A172 (cell line): ENCODE results near the gene PACS1. TPM values are rescaled to one million over a fixed set of nuclear protein-coding genes. Genes with fewer than 3 reads are reported as not detected.
"Not testable (repeated sequence)": the region's sequence is repeated elsewhere in the genome, so short reads cannot be mapped to it uniquely, and the experiment has no call there.

Source experiments
- DNase-seq: peaks from one replicate; pipeline ENCODE4 v3.0.0-alpha.2; 2015; ENCODE audit warnings: low spot score
- total RNA-seq: library from RNA; depleted of rRNA; stranded (reverse); fragments of >200 nt; shearing (Covaris generic); gene quantifications from 2 replicates; pipeline ENCODE4 v1.2.3, GENCODE V29; 2014

Gene PACS1
- total RNA-seq, 1 experiment from 2014 or later, result 18.0 TPM

DNA sequence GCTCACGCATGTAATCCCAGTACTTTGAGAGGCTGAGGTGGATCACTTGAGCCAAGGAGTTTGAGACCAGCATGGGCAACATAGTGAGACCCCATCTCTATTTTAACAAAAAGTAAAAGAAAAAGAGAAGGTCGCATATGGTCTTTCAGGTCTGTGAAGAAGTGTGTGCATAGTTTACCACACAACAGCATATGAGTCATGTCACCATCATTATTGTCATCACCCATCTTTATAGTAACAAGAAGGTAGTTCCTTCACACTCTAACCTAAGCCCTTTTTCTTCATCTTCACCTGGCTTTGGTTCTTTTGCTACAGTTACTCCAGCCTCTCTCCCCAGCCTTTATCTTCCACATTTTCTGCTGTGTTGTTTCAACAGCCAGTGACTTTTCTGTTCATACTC, 39.2 kb downstream of the PACS1 start:
- DNase-seq, result no peak

DNA sequence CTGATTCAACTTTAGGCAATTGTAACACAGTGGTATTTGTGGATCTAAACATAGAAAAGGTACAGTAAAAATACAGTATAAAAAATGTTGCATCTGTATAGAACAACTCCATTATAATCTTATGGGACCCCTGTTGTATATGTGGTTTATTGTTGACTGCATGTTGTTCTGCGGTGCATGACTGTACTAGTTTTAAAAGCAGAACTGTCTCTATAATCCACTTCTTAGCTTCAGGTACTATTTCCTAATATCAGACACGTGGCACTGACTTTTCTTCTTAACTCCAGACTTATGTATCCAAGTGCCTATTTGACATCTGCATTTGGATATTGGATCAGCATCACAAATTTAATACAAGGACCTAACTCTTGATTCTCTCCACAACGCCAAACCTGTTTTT, 41.1 kb downstream of the PACS1 start:
- DNase-seq, result no peak

DNA sequence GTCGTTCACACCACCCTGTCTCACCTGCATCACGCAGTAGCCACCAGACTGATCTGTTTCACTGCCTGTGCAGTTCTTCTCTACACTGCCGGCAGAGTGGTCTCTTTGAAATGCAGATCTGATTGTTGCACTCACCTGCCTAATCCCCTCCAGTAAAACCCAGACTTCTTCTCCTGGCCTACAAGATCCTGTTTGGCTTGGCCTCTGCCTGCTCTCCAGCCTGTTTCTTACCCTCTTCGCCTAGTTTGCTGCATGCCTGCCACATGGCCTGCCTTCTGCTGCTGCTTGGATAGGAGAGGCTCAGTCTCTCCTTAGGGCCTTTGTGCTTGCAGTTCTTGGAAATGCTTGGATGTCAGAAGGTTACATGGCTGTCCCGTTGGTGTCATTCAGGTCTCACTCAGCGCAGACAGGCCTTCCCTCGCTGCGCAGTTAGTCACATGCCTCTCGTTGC, 42.0 kb downstream of the PACS1 start:
- DNase-seq, result no peak

DNA sequence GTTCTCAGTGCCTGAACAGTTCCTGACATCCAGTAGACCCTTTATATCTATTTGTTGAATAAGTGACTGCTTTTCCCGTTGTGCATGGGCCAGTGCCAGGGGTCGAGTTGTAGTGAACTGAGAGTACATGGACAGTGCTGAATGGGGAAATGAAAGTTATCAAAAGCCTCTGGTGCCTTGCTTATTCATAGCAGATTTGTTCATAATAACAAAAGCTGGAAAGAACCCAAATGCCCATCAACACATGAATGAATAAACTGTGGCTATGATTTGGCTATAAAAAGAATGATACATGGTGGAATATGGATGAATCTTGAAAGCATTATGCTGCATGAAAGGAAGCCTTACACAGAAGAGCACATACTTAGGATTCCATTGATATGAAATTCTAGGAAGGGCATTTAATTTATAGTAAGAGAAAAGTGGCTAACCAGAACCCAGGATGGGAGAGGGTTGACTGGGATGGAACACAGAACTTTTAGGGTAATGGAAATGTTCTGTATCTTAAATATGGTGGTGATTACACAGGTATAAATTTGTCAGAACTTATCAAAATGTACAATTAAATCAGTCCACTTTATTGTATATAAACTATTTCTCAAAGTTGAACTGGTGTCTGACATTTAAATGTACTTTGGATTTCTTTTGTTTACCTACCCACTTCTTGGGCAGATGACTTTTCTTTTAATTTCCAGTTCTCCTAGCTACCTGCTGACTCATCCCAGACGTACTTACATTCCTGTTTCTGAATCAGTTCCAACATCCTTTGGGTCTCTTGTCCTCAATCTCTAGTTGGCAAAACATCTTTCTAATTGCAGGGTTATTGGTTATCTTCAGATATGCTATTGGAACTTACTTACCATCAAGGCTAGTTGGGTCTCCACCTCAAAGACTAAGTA, 42.8 kb downstream of the PACS1 start:
- DNase-seq, result peak; percentile 76

DNA sequence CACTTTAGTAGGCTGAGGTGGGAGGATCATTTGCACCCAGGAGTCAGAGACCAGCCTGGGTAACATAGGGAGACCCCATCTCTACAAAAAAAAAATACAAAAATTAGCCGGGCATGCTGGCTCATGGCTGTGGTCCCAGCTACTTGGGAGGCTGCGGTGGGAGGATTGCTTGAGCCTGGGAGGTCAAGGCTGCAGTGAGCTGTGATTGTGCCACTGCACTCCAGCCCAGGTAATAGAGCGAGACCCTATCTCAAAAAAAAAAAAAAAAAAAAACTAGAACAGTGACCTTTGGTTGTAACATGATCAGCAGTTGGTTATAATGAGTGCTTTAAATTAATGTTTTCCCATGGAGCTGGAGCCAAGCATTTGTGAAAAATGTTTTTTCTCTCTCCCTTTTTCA, 44.9 kb downstream of the PACS1 start:
- DNase-seq, result not testable (repeated sequence)

DNA sequence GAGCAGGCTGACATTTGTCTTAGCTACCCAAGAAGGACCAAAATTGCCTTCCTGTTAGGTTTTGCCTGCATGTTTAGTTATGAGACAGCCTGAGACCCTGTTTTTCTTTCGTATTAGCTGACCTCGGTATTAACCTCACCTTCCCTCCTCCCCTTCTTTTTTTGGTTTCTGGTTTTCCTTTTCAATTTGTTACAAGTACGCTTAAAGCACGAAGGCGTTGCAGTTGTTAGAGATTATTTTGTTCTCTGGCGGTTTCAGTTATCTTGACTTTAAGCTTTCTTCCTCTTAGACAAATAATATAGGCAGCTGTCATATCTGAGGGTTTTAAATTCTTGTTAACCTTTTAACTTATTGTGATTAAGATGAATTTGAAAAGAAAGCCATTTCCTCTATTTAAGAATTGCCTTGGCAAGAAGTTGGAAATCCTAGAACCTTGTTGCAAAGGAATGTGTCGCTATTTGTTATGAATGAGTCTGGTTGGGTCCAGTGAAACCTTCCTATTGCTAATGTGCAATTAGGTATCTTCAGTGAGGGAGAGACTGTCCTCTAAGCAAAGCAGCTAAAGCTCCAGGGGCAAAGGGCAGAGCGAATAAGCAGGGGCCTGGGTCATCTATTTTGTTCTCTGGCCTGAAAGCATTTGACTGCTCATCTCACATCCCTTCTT, 45.7 kb downstream of the PACS1 start:
- DNase-seq, result no peak

DNA sequence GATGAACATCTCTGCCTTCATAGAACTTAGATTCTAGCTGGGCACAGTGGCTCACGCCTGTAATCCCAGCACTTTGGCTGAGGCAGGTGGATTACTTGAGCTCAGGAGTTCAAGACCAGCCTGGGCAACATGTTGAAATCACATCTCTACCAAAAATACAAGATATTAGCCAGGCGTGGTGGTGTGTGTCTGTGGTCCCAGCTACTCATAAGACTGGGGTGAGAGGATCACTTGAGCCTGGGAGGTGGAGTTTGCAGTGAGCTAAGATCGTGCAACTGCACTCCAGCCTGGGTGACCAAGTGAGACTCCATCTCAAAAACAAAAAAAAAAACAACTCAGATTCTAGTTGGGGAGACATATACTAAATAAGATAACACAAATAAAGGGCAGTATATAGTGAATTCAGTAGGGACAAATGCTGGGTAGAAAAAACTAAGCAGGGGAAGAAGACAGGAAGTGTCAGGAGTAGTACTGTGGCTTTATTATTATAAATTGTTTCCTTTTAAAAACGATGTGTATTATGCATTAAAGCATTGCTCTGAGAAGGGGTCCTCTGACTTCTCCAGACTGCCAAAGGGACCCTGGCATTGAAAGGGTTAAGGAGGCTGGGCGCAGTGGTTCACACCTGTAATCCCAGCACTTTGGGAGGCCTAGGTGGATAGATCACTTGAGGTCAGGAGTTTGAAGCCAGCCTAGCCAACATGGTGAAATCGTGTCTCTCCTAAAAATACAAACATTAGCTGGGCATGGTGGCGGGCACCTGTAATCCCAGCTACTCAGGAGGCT, 46.7 kb downstream of the PACS1 start:
- no peak for DNase-seq

DNA sequence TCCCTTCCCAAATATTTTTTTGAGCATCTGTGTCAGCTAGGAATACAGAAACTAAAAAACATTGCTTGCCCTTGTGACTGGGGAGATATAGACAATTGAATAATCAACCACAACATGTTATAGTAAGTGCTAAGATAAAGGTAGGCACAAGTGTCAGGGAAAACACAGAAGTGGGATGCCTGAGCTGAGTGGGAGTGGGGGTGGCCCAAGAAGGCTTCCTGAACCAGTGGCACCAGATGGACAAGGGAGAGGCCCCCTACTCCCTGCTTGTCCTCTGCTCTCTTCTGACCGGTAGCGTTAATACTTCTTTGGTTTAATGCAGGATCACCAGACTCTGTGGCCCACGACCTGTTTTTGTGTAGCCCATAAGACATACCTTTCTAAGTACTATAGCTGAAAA, 48.8 kb downstream of the PACS1 start:
- DNase-seq, result no peak

DNA sequence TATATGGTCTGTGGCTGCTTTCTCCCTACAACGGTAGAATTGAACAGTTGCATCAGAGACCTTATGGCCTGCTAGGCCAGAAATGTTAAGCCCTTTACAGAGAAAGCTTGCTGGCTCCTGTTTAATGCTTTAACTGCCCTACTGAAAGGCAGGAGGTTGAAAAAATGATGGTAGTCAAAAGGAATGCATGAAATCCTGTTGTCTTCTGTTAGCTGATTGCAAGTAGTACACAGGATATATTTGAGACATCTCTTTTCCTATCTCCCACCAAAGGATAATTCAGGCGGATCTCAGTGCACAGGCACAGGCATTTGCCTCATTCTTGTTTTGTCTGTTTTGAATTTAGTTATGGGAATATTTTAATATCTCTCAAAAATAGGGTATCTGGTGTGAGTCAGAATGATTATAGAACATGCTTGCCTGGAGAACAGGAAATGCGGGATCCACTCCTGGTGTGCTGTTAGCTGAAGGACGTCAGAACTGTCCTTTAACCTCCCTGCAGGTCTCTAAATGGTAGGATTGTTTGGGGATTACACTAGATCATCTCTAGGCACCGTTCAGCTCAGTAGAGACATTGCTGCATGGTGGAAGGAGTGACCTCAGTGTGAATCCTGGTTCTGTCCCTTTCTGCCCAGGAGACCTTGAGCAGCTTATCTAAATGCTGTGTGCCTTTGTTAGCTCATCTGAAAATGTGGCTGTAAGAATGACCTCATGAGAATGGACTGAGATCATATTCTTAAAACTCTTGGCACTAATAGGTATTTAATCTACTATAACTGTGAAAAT, 49.5 kb downstream of the PACS1 start:
- DNase-seq, result peak; percentile 66

DNA sequence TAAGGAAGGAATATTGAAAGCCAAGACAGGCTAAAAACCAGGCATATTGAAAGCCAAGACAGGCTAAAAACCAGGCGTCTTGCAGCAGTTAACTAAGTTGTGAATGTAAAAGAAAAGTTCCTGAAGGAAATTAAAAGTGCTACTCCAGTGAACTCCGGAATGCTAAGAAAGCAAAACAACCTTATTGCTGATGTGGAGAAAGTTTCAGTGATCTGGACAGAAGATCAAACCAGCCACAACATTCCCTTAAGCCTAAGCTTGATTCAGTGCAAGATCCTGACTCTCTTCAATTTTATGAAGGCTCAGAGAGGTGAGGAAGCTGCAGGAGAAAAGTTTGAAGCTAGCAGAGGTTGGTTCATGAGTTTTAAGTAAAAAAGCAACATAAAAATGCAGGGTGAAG, 51.4 kb downstream of the PACS1 start:
- DNase-seq, result no peak

DNA sequence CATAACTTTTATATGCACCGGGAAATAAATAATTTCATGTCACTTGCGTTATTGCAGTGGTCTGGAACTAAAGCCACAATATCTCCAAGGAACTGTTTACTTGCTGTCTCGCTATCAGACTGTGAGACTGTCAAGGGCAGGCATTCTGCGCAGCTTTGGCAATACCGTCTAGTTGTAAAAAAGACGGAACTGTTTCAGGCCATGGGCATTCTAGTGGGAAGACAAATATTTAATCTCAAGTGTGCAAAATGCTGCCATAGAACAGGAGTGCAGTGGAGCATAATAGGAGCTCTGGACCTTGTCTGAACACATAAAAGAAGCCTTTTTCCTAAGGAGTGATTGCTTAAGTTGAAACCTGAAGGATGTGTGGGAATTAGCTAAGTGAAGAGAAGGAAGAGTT, 53.8 kb downstream of the PACS1 start:
- no peak for DNase-seq

DNA sequence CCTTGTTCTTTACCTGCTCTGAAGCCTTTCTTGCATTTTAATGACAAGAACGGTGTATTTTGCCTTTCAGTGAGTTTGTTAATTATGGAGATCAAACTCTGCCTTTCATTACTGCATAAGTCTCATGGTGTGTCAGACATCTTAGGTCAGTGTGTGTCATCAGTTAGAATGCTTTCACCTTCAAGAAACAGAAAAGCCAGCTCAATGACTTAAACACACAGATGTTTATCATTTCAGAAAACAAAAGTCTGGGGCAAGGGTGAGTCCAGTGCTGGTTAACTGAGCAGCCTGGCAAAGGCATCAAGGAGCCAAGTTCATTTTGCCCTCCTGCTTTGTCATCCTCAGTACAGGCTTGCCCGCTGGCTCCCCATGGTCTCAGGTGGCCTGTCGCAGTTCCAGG, 54.5 kb downstream of the PACS1 start:
- peak; percentile 41 for DNase-seq

DNA sequence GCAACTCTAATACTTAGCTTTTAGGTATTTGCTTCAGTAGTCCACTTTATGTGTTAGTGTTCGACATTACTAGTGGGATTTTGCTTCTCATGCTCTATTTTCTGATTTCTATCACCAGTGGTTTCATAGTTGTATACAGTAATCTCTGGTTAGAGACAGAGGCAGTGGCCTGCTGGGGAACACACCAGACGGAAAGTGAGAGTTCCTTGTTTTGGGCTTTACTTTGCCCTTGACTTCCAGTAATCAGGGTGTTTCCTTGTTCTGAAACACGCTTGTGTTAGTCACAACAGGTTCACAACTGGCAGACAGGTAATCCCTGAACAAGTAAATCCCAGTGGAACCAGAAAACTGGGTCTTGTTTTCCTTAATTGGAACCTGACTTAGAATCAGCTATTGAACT, 56.0 kb downstream of the PACS1 start:
- no peak for DNase-seq

DNA sequence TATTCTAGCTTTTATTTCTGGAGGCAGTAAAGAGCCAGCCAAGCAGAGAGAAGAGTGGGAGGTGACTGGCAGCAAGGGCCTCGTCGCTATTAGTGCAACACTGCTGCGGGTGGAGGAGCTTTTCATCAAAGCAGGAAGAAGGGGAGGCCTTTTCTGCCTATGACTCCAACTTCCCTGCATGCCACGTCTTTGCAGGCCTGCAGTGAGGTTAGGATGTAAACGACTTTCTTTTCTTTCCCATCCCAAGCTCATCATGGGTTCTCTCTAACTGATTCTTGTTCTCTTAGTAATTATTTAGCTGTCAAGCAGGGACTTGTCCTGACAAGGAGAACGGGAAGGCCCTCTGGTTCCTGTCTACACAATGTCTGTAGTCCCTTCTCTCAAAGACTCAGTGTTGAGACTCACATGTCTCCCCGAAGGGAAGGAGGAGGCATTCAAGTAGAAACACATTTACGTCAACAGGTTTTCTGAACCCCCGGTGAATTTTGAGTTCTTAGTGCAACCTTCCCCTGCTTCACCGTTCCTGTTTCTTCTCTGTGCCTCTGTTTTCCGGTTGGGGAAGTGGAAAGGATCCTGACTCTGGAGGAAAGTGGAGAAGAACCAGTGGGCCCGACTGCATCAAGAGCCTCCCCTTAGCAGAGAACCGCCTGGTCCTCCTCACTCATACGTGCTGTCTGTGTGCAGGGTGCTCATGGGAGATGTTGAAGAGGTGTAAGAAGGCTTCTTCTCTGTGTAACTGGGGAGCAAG, 56.9 kb downstream of the PACS1 start:
- DNase-seq, result no peak

DNA sequence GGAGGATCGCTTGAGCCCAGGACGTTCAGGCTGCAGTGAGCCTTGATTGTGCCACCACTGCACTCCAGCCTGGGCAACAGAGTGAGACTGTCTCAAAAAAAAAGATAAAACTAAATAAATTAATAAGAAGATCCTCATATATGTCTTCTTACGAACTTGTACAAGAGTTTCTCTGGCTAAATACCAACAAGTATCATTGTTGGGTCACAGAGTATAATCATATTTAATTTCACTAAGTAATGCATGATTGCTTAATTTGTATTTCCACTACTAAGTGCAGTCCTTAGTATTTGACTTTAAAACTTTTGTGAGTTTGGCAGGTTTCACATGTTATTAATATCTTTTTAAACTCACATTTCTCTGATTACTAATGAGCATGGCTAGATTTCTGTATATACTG, 60.9 kb downstream of the PACS1 start:
- no peak for DNase-seq

DNA sequence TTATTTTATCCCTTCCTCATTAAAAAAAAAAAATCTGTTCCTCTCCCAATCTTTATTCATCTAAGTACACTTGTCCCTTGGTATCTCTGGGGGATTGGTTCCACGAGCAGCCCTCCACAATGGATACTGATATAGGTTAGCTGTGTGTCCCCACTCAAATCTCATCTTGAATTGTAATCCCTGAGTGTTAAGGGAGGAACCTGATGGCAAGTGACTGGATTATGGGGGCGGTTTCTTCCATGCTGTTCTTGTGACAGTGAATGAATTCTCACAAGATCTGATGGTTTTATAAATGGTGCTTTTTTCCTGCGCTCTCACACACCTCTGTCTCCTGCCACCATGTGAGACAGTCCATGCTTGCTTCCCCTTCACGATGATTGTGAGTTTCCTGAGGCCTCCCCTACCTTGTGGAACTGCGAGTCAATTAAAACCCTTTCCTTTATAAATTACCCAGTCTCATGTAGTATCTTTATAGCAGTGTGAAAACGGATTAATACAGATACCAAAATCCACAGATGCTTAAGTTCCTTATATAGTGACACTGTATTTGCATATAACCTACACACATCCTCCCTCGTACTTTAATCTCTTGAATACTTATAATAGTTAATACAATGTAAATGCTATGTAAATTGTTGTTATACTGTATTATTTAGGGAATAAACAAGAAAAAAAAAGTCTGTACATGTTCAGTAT, 62.0 kb downstream of the PACS1 start:
- DNase-seq, result no peak

DNA sequence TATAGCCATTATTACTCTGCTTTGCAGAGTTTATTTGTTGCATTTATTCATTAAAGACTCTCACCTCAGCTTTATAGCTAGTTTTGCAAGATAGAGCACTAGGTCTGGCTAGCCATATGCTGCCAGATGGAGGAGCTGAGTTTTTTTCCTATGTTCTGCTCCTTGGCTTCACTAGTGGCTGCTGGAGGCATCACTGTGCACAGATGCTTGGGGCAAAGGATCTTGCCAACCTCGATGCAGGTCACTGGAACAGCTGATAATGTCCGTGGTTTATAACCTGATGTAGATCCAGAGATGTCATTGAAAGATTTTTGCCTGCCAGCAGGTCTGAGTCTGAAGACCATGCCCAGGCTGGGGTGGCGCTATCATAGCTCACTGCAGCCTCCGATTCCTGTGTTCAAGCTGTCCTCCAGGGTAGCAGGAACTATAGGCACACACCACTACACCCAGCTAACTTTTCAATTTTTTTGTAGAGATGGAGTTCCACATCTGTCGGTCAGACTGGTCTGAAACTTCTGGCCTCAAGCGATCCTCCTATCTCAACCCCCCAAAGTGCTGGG, 63.2 kb downstream of the PACS1 start:
- no peak for DNase-seq

DNA sequence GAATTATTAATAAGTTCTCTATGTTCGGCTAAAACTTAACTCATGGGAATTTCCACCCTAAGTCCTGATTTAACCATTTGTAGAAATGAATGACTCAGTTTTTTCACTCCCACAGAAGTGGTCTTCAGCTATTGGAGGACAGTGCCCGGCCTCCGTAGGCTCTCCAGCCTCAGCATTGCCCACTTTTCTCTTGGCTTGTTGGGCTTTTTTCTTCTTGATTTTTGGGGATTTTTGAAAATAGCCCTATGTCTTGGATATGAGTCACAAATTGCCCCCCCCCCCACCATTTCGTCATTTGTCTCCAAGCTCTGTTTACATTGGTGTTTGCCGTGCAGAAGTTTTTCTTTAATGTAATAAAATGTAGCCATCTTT, 66.7 kb downstream of the PACS1 start:
- no peak for DNase-seq

DNA sequence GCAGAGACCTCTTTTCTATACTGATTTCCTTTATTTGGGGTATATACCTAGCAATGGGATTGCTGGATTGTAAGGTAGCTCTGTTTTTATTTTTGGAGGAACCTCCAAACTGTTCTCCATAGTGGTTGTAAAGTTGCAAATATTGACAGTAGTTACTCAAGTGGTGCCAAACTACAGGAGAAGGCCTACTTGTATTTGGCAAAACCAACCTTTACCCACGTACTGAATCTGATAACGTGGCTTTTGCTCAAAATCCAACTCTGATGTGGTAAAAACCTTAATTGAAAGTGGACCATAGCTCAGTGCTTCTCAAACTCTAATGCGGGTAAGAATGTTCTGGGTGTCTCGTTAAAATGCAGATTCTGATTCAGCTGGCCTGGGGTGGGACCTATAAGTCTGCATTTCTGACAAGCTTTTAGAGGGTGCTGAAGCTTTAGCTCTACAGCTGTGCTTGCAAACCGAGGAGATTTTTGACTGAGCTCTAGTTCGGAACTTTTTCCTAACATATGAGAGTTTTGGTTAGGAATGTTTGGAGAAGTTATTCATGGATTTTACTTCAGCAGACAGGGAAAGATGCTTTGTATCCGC, 69.8 kb downstream of the PACS1 start:
- DNase-seq, result no peak
